ENCODE data around the gene CPLANE1. TPM values are rescaled to one million over a fixed set of nuclear protein-coding genes. Genes with fewer than 3 reads are reported as not detected.
A peak's percentile ranks its signal among the peaks of the same experiment; 100 is the strongest.

CPLANE1 gene
- total and polyA plus RNA-seq, 9 of the 15 experiments (the other 6 are each of a cell fraction or from before 2014, with no cell fraction given), result under 0.01 to 0.27 (median 0.08) TPM; not detected in 2

DNA sequence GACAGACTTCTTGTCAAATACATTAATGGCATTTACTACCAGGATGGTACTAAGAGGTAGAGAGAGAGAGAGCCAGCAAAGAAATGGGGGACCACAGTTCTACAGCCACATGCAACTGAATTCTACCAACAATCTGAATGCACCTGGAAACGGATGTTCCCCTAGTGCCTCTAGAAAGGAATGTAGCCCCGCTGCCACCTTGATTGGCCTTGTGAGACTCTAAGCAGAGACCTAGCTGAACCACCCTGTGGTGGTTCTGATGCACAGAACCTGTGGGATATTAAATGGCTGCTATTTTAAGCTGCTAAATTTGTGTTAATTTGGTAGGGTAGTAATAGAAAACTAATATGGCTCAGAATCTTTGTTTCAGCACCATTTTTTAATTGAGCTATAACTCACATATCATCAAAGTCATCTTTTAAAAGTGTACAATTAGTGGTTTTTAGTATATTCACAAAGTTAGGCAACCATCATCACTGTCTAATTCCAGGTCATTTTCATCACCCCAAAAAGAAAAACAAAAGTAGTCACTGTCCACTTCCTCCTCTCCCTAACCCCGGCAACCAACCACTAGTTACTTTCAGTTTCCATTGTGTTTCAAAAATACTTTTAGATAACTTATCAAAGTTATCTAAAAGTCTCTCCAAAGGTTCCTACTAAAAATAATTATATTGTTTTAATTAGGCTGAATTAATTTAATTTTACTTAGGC lies 51.7 kb downstream of the CPLANE1 start:
- peaks cover 0 to 7% of the 10 kb centered on the region in 2 experiments; a peak in 2 of 5 replicates for H3K27me3 ChIP-seq (ENCODE audit: control insufficient read depth in 2 of 2, insufficient read depth in 2 of 2, low read length in 2 of 2)
- POLR2A ChIA-PET, result interaction anchor here (1.2 kb wide), 1 partner anchor 163 kb away, joined by 4 read pairs; no protein-coding TSS in a partner anchor
- BruUV-seq (replicated peaks), result no TSS peak
- intact Hi-C loops (cut with micrococcal nuclease), result no loop called here
- H3K9me3 ChIP-seq (replicated peaks; ENCODE audit: control insufficient read depth, insufficient read depth, low read depth, low read length), result no peaks in the 10 kb centered on the region
- TF ChIP-seq, protein P1, sequence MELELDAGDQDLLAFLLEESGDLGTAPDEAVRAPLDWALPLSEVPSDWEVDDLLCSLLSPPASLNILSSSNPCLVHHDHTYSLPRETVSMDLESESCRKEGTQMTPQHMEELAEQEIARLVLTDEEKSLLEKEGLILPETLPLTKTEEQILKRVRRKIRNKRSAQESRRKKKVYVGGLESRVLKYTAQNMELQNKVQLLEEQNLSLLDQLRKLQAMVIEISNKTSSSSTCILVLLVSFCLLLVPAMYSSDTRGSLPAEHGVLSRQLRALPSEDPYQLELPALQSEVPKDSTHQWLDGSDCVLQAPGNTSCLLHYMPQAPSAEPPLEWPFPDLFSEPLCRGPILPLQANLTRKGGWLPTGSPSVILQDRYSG (tag; conservative IDR thresholded peaks at IDR 0.05; ENCODE audit: low read depth), result peak; percentile 65; the same call in 1 of the 2 replicates
- no peak for TF ChIP-seq ZNF830 (CRISPR knock-in tag; IDR thresholded peaks at IDR 0.05)
- TF ChIP-seq NR4A1 (CRISPR knock-in tag; IDR thresholded peaks at IDR 0.05), result no peak
- TF ChIP-seq NR4A1 (tag; IDR thresholded peaks at IDR 0.05), result 0 out of 2 replicates have a peak, but pooled peaks have one; percentile 25
- TF ChIP-seq, protein P2, sequence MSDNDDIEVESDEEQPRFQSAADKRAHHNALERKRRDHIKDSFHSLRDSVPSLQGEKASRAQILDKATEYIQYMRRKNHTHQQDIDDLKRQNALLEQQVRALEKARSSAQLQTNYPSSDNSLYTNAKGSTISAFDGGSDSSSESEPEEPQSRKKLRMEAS (CRISPR knock-in tag; IDR thresholded peaks at IDR 0.05), result no peak
- TF ChIP-seq TSHZ1 (CRISPR knock-in tag; IDR thresholded peaks at IDR 0.05), result no peak
- TF ChIP-seq ZNF785 (CRISPR knock-in tag; IDR thresholded peaks at IDR 0.05), result no peak
- TF ChIP-seq PTRF (tag; IDR thresholded peaks at IDR 0.05), result no peak
- TF ChIP-seq, protein P3, sequence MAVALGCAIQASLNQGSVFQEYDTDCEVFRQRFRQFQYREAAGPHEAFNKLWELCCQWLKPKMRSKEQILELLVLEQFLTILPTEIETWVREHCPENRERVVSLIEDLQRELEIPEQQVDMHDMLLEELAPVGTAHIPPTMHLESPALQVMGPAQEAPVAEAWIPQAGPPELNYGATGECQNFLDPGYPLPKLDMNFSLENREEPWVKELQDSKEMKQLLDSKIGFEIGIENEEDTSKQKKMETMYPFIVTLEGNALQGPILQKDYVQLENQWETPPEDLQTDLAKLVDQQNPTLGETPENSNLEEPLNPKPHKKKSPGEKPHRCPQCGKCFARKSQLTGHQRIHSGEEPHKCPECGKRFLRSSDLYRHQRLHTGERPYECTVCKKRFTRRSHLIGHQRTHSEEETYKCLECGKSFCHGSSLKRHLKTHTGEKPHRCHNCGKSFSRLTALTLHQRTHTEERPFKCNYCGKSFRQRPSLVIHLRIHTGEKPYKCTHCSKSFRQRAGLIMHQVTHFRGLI (CRISPR knock-in tag; IDR thresholded peaks at IDR 0.05), result no peak
- TF ChIP-seq NR2C2 (CRISPR knock-in tag; IDR thresholded peaks at IDR 0.05), result no peak
- peak; percentile 64; the same call in 1 of the 2 replicates for TF ChIP-seq NR2C2 (tag; IDR thresholded peaks at IDR 0.05)
- no peak for TF ChIP-seq ZBED1 (IDR thresholded peaks at IDR 0.05)
- TF ChIP-seq PTTG1 (tag; IDR thresholded peaks at IDR 0.05; ENCODE audit: low read depth), result no peak
- TF ChIP-seq GABPA (tag; conservative IDR thresholded peaks at IDR 0.05; ENCODE audit: low read depth), result peak; percentile 37; the same call in 1 of the 2 replicates
- 4% methylated on average over 3 of the region's 3 CpGs for WGBS (ENCODE audit: insufficient coverage, low coverage, missing lambda C conversion rate)
- no peak for FAIRE-seq
- CTCF ChIA-PET (ENCODE audit: low intra/inter-chr PET ratio), result no interaction called here
- no peaks in the 10 kb centered on the region for H3K9me1 ChIP-seq (ENCODE audit: control insufficient read depth, insufficient read depth, low read length)
- no peak overlapping the region for H3K4me2 ChIP-seq (ENCODE audit: insufficient read depth, low read length)
- no peaks in the 10 kb centered on the region for H3K4me1 ChIP-seq (replicated peaks in 1 of 2; ENCODE audit: control insufficient read depth in 2 of 2, insufficient read depth in 2 of 2, low read length in 2 of 2)
- DNase-seq (ENCODE audit: extremely low read depth in 1 of 4, low spot score in 3 of 4), result no peak
- no peak overlapping the region for H3K4me3 ChIP-seq
- no peaks in the 10 kb centered on the region for H3K36me3 ChIP-seq (ENCODE audit: control insufficient read depth, insufficient read depth, low read length)
- H3K79me2 ChIP-seq (ENCODE audit: control insufficient read depth, insufficient read depth, low read length), result no peaks in the 10 kb centered on the region
- H3K27ac ChIP-seq (ENCODE audit: extremely low read depth, low read depth, low read length), result no peak overlapping the region
- ATAC-seq, result no peak
- H3K9ac ChIP-seq (ENCODE audit: insufficient read depth in 1 of 2, low read depth in 2 of 2, low read length in 2 of 2), result no peak overlapping the region
- H4K20me1 ChIP-seq (replicated peaks; ENCODE audit: control insufficient read depth, insufficient read depth, low read length), result no peaks in the 10 kb centered on the region
- in situ Hi-C loops (cut with MboI), result no loop called here
- H2AFZ ChIP-seq (ENCODE audit: low read depth, low read length), result no peak overlapping the region
